ENCODE measurements around the gene RCAN3. TPM values are rescaled to one million over a fixed set of nuclear protein-coding genes. Genes with fewer than 3 reads are reported as not detected.

Gene RCAN3
- total RNA-seq, 1 donor from 2014 or later = 4.9 TPM

- no peak overlapping the region for H3K27ac ChIP-seq (replicated peaks)
- no peak overlapping the region for H3K4me3 ChIP-seq
- intact Hi-C loops (cut with micrococcal nuclease) = no loop called here
- no peaks in the 10 kb centered on the region for H3K9me3 ChIP-seq (replicated peaks)
- H3K4me1 ChIP-seq = peaks cover 14% of the 10 kb centered on the region
- peaks cover 53% of the 10 kb centered on the region for H3K27me3 ChIP-seq (ENCODE audit: low read depth)
- no peak for TF ChIP-seq CTCF (IDR thresholded peaks at IDR 0.05; ENCODE audit: borderline replicate concordance)
- no peak for DNase-seq
- no peaks in the 10 kb centered on the region for H3K36me3 ChIP-seq
Measured at GRCh38 chr1:24553931-24554330, 51.3 kb downstream of the RCAN3 start.

GRCh38 chr1:24554714-24555113 is 52.1 kb downstream of the RCAN3 start:
- no peak for DNase-seq
- no peaks in the 10 kb centered on the region for H3K9me3 ChIP-seq (replicated peaks)
- H3K4me3 ChIP-seq = no peak overlapping the region
- H3K36me3 ChIP-seq = no peaks in the 10 kb centered on the region
- TF ChIP-seq CTCF (IDR thresholded peaks at IDR 0.05; ENCODE audit: borderline replicate concordance) = no peak
- H3K27me3 ChIP-seq (ENCODE audit: low read depth) = peaks cover 47% of the 10 kb centered on the region
- intact Hi-C loops (cut with micrococcal nuclease) = no loop called here
- H3K4me1 ChIP-seq = peaks cover 21% of the 10 kb centered on the region
- H3K27ac ChIP-seq (replicated peaks) = no peak overlapping the region

- H3K27me3 ChIP-seq (ENCODE audit: low read depth) = peaks cover 50% of the 10 kb centered on the region
- peak; percentile 40 for TF ChIP-seq CTCF (IDR thresholded peaks at IDR 0.05; ENCODE audit: borderline replicate concordance)
- intact Hi-C loops (cut with micrococcal nuclease) = no loop called here
Measured at GRCh38 chr1:24555591-24556413, 53.2 kb downstream of the RCAN3 start, which contains the start of gene NCMAP. Gene NCMAP (plus strand): TSS chr1:24556087. CDS start chr1:24595431, 39,344 bp downstream.

GRCh38 chr1:24556414-24556795 is 53.8 kb downstream of the RCAN3 start:
- H3K9me3 ChIP-seq (replicated peaks) = no peaks in the 10 kb centered on the region
- H3K27me3 ChIP-seq (ENCODE audit: low read depth) = peaks cover 50% of the 10 kb centered on the region
- no peak for DNase-seq
- intact Hi-C loops (cut with micrococcal nuclease) = no loop called here
- peak overlapping the region; percentile 58 for H3K4me3 ChIP-seq
- H3K27ac ChIP-seq (replicated peaks) = no peak overlapping the region
- H3K4me1 ChIP-seq = peaks cover 21% of the 10 kb centered on the region
- H3K36me3 ChIP-seq = no peaks in the 10 kb centered on the region
- no peak for TF ChIP-seq CTCF (IDR thresholded peaks at IDR 0.05; ENCODE audit: borderline replicate concordance)

More at GRCh38 chr1:24555591-24556413, 53.2 kb downstream of the RCAN3 start, which contains the start of gene NCMAP:
- Histone ChIP-seq H3K36me3 (no peaks in the 10 kb centered on the region), H3K27ac (replicated peaks) (no peak within 1 kb of the TSS), H3K9me3 (replicated peaks) (no peaks in the 10 kb centered on the region), H3K4me3 (peak within 1 kb of the TSS; percentile 58), H3K4me1 (peaks cover 21% of the 10 kb centered on the region)
- DNase-seq = peak; percentile 24

GRCh38 chr1:24557220-24557619 is 54.6 kb downstream of the RCAN3 start:
- no peak overlapping the region for H3K4me3 ChIP-seq
- no peak overlapping the region for H3K27ac ChIP-seq (replicated peaks)
- peaks cover 18% of the 10 kb centered on the region for H3K4me1 ChIP-seq
- TF ChIP-seq CTCF (IDR thresholded peaks at IDR 0.05; ENCODE audit: borderline replicate concordance) = no peak
- no peaks in the 10 kb centered on the region for H3K36me3 ChIP-seq
- peaks cover 50% of the 10 kb centered on the region for H3K27me3 ChIP-seq (ENCODE audit: low read depth)
- intact Hi-C loops (cut with micrococcal nuclease) = no loop called here
- DNase-seq = no peak
- H3K9me3 ChIP-seq (replicated peaks) = no peaks in the 10 kb centered on the region
